Right lobe of liver (tissue), 6 donors: ENCODE results near the gene PDP2. TPM values are rescaled to one million over a fixed set of nuclear protein-coding genes. Genes with fewer than 3 reads are reported as not detected.
A peak's percentile ranks its signal among the peaks of the same experiment; 100 is the strongest.

Experiments used
- ATAC-seq, 4 donors: fragments of 200-7000 bp; cut with Tn5 transposase; one replicate each; pipeline ENCODE4 v1.9.1; 2020; ENCODE audit warnings: mild to moderate bottlenecking in 4 of 4, moderate library complexity in 4 of 4
- DNase-seq, 3 donors: peaks; one replicate each; pipeline ENCODE4 v3.0.0-alpha.2; 2020
- H3K27ac ChIP-seq, 3 donors: fragments of 200-600 bp; one replicate each; pipeline ENCODE4 v1.8.0; 2022
- H3K27me3 ChIP-seq, 2 donors: fragments of 200-600 bp; one replicate each; pipeline ENCODE4 v1.8.0; 2022
- H3K36me3 ChIP-seq, 4 donors: fragments of 200-600 bp; sonication (generic) in 1 of 4; one replicate each; pipeline versions ENCODE4 v1.5.1 to v1.8.0; 2017 to 2022; ENCODE audit warnings: control low read depth in 1 of 4
- H3K4me1 ChIP-seq, 4 donors: fragments of 200-600 bp; sonication (generic) in 1 of 4; one replicate each; pipeline versions ENCODE4 v1.5.1 to v1.8.0; 2017 to 2022; ENCODE audit warnings: control low read depth in 1 of 4
- H3K4me3 ChIP-seq, 3 donors: fragments of 200-600 bp; one replicate each; pipeline ENCODE4 v1.8.0; 2022
- H3K9me3 ChIP-seq, 4 donors: fragments of 200-600 bp; sonication (generic) in 1 of 4; one replicate each; pipeline versions ENCODE4 v1.5.1 to v1.8.0; 2017 to 2022; ENCODE audit warnings: control low read depth in 1 of 4
- POLR2A ChIP-seq: fragments of 450-650 bp; IDR thresholded peaks from one replicate; pipeline ENCODE4 v1.6.1; 2017; ENCODE audit warnings: antibody characterized with exemption, mild to moderate bottlenecking
- WGBS: methylation state at CpG from one replicate; pipeline ENCODE4 v1.1.6; 2018; ENCODE audit warnings: low coverage, low lambda C conversion rate; ENCODE audit not compliant: insufficient coverage; ENCODE audit errors: missing lambda C conversion rate; 5-methylcytosine and 5-hydroxymethylcytosine counted together
- intact Hi-C, 2 donors: fragments of 100-400 bp; cut with DNase I; formaldehyde crosslinking; loops; one replicate each; pipeline versions ENCODE4 v1.11.2 to v1.14.1; 2022
- total RNA-seq, 6 experiments: library from RNA; depleted of rRNA in 2 of 6; stranded (reverse); fragments of >200 nt in 2 of 6; fragmentation: NEBNext Ultra II Directional in 3 of 6; extraction: Animal tissue kit (Norgen Biotek cat#: 25700) in 3 of 6; gene quantifications; one replicate each; pipeline versions ENCODE4 v1.1.0 to v1.2.4, GENCODE V29; 2016 to 2023
- TF ChIP-seq, protein P1 (sequence below), 4 donors: fragments of 200-600 bp in 3 of 4; fragments of 450-650 bp in 1 of 4; IDR thresholded peaks; one replicate each; pipeline versions ENCODE4 v1.5.1 to v1.8.0; 2016 to 2022; ENCODE audit warnings: antibody characterized with exemption in 4 of 4, mild to moderate bottlenecking in 2 of 4
- donor health status: DM: no; HTN: yes; CAD: no.
- donor health status: DM: no; HTN: no; CAD: no.
- donor health status: DM: no; HTN: no; CAD: no.
- donor health status: DM: no; HTN: yes; CAD: no.
- donor health status: DM: no; HTN: yes; CAD: no.

Gene PDP2
- total RNA-seq, 6 experiments from 2014 or later, result 5.1 to 15.5 (median 10.8) TPM

DNA sequence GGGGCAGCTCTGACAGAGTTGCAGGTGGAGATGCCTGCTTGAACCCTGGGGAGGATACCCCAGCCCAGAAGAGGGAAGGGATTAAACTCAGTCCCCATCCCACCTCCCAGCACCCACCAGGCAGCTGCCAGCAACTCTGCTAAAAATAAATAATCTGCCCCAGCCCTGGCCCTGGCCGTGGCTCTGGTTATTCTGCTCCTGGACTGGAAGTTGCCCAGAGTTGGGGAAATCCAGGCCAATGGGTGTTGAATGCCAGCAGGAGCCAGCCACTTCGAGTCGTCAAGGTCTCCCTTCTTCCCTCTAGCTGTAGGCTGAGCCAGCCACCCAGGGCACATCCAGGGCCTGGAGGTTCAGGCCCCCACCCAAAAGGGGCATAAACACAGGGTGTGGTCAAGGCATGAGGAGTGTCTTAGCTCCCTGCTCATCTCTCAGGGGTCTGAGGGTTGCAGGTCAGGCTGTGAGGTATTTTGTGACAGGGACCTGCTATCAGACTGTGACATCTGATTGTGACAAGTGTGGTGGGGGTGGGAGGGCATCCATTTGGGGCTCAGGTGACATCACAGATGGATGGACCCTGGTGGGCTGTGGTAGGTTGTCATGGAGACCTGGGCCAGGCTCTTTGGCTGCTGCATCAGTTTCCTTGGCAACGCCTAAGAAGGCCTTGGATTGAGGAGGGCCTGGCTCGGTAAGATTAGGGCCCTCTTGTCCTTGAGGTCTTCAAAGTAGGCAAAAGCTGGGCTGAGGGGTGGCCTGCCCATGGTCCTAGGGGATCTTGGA is 46.0 kb downstream of the PDP2 start:
- ATAC-seq (peak in 2 of 4 donors; percentile 10 to 41), DNase-seq (no peak)
- H3K4me3 ChIP-seq, result no peak overlapping the region
- H3K36me3 ChIP-seq, result no peaks in the 10 kb centered on the region
- intact Hi-C loops, result no loop called here
- H3K27me3 ChIP-seq, result no peaks in the 10 kb centered on the region
- H3K27ac ChIP-seq, result no peak overlapping the region
- H3K9me3 ChIP-seq, result no peaks in the 10 kb centered on the region
- no peak for TF ChIP-seq POLR2A
- TF ChIP-seq, protein P1, sequence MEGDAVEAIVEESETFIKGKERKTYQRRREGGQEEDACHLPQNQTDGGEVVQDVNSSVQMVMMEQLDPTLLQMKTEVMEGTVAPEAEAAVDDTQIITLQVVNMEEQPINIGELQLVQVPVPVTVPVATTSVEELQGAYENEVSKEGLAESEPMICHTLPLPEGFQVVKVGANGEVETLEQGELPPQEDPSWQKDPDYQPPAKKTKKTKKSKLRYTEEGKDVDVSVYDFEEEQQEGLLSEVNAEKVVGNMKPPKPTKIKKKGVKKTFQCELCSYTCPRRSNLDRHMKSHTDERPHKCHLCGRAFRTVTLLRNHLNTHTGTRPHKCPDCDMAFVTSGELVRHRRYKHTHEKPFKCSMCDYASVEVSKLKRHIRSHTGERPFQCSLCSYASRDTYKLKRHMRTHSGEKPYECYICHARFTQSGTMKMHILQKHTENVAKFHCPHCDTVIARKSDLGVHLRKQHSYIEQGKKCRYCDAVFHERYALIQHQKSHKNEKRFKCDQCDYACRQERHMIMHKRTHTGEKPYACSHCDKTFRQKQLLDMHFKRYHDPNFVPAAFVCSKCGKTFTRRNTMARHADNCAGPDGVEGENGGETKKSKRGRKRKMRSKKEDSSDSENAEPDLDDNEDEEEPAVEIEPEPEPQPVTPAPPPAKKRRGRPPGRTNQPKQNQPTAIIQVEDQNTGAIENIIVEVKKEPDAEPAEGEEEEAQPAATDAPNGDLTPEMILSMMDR (IDR thresholded peaks at IDR 0.05), result no peak
- peaks cover 0 to 12% (median 2%) of the 10 kb centered on the region in 4 donors for H3K4me1 ChIP-seq
- 14% methylated on average over 1 of the region's 5 CpGs for WGBS

DNA sequence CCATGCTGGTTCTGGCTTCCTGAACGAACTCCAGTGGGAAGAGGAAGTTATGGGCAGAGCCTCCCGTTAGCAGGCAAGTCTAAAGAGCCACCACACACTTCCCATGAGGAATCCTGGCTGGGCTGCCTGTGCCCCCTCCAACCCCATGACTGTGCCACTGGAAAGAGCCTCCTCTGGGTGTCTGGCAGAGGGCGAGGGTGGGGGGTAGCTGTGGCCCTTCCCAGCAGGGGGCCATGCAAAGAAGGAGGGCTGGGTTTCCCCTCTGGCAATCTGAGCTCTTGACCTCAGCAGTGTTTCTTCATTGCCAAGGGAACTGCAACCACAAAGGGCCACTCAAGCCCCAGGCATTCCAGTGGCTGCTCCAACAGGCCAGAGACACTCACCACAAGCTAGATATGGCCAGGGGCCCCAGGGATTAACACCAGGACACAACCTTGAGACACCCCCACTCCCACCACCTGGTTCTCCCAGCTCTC is 46.7 kb downstream of the PDP2 start:
- Histone ChIP-seq H3K4me1 (peaks cover 0 to 12% (median 2%) of the 10 kb centered on the region in 4 donors), H3K36me3 (no peaks in the 10 kb centered on the region), H3K9me3 (no peaks in the 10 kb centered on the region), H3K4me3 (no peak overlapping the region), H3K27ac (no peak overlapping the region), H3K27me3 (no peaks in the 10 kb centered on the region)
- intact Hi-C loops, result no loop called here
- DNase-seq (no peak), ATAC-seq (no peak)
- no CpG with 5 or more reads among the region's 3 CpGs for WGBS
- no peak for TF ChIP-seq POLR2A
- TF ChIP-seq, protein P1 (IDR thresholded peaks at IDR 0.05), result no peak

DNA sequence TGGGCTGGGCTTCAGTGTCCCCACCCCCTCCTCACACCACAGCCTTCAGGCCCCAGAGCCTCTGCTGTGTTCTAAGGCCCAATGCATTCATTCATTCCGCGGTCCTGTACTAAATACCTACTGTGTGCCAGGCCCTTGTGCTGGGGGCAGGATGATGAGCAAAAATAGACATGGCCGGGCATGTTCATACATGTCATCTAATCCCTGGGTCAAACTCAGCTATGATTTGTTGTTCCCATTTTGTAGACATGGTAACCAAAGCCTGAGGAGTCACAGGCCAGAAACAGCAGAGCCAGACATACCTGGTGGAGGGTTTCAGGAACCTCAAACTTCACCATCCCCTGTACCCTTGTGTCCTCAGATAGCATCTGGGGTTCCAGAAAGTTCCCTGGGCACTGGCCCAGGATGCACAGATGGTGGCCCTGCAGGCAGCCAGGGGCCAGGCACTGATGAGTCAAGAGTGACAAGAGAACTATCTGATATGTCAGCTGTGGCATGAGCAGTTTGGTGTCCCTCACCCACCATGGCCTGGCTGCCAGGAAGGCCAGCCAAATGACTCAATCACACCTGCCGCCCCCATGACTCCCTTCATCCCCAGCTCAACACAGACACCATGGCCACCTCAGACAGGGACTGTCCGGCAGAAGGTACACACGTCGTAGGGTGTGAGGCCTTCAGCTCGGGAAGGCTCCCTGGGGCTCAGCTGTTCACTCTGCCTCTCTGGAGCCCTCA is 47.8 kb downstream of the PDP2 start:
- Histone ChIP-seq H3K36me3 (no peaks in the 10 kb centered on the region), H3K27ac (no peak overlapping the region), H3K9me3 (no peaks in the 10 kb centered on the region), H3K27me3 (no peaks in the 10 kb centered on the region), H3K4me3 (no peak overlapping the region), H3K4me1 (peaks cover 0 to 12% (median 5%) of the 10 kb centered on the region in 4 donors)
- DNase-seq, result peak in 1 of 3 donors; percentile 60
- ATAC-seq, result peak in 1 of 4 donors; percentile 35
- intact Hi-C loops, result no loop called here
- TF ChIP-seq, protein P1 (IDR thresholded peaks at IDR 0.05), result no peak
- no peak for TF ChIP-seq POLR2A
- 57% methylated on average over 1 of the region's 8 CpGs for WGBS

DNA sequence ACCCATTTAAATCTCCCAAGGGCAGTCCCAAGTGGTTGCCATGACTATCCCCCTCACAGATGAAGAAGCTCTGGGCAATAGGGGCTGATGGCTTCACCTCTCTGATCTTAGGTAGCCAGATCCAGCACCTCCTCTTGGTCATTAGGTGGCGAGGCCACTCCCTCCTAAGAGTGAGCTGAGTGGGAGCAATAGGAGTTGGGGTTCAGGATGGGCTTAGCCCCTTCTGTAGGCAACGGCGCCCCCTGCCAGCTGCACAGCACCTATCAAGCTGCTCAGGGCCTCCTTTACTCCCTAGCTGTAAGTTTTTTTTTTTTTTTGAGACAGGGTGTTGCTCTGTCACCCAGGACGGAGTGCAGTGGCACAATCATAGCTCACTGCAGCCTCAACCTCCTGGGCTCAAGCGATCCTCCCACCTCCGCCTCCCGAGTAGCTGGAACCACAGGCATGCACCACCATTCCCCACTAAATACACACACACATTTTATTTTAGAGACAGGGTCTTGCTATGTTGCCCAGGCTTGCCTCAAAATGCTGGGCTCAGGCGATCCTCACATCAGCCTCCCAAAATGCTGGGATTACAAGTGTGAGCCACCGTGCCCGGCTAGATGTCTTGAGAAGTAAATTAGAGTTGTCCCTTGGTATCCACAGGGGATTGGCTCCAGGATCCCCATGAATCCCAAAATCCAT is 48.5 kb downstream of the PDP2 start:
- Histone ChIP-seq H3K4me1 (peaks cover 0 to 19% (median 8%) of the 10 kb centered on the region in 4 donors), H3K27ac (no peak overlapping the region), H3K9me3 (no peaks in the 10 kb centered on the region), H3K27me3 (no peaks in the 10 kb centered on the region), H3K4me3 (no peak overlapping the region), H3K36me3 (no peaks in the 10 kb centered on the region)
- ATAC-seq (no peak), DNase-seq (no peak)
- 75% methylated on average over 6 of the region's 10 CpGs for WGBS
- intact Hi-C loops, result no loop called here
- TF ChIP-seq POLR2A, result no peak
- TF ChIP-seq, protein P1 (IDR thresholded peaks at IDR 0.05), result peak in 2 of 4 donors; percentile 14 to 32
